Nephron progenitor cell (in vitro differentiated cells): ENCODE results near the gene C5orf47.

Experiments used
- DNase-seq: peaks from one replicate; pipeline ENCODE4 v3.0.0; 2021
- H3K27ac Mint-ChIP-seq: 2 replicates; pipeline ENCODE4 v1.8.0; 2021; ENCODE audit warnings: mild to moderate bottlenecking, moderate library complexity, mixed read lengths
- H3K27me3 Mint-ChIP-seq: 2 replicates; pipeline ENCODE4 v1.8.0; 2021; ENCODE audit warnings: mild to moderate bottlenecking, low read depth, mixed read lengths; ENCODE audit not compliant: poor library complexity
- H3K36me3 Mint-ChIP-seq: 2 replicates; pipeline ENCODE4 v1.8.0; 2021; ENCODE audit warnings: low read depth, mixed read lengths
- H3K4me1 Mint-ChIP-seq: 2 replicates; pipeline ENCODE4 v1.8.0; 2021; ENCODE audit warnings: mixed read lengths
- H3K4me3 Mint-ChIP-seq: 2 replicates; pipeline ENCODE4 v1.8.0; 2021; ENCODE audit warnings: mild to moderate bottlenecking, moderate library complexity, mixed read lengths
- H3K9me3 Mint-ChIP-seq: 2 replicates; pipeline ENCODE4 v1.8.0; 2021; ENCODE audit warnings: mild to moderate bottlenecking, moderate library complexity, mixed read lengths
- TF ChIP-seq, protein P1 (sequence below): fragments of 200-600 bp; sonication (generic); IDR thresholded peaks from 2 replicates; pipeline ENCODE4 v1.5.0; 2021; ENCODE audit warnings: antibody characterized with exemption

Gene C5orf47

DNA sequence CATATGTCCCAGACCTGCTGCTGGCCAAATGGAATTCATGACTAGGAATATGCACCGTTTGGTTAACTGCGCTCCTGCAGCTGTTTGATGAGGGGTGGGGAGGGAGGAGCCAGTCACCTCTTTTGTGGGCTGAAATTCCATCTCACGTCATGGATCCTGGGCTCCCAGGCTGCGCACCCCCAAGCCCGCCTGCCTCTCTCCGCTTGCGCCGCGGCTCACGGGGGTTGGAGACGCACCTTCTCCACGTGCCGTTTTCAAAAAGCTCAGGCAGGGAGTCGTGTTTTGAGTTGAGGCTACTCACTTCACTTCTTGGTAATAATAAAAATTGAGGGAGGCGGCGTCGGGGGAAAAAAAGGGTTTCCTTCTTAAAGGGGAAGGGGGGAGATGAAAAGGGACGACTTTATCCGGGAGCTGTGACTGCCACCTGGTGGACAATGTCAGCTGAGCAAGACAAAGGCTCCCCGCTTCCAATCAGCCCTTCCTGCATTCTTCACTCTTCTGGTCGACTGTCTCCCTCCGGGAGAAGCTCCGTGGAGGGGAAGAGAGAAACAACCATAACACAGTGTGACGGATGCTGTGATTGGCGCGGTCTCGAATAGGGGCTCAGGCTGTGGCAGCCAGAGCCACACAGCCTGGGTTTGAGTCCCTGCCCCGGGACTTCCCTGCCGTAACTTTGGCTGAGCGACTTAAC is 15.9 kb upstream of the C5orf47 start:
- Mint-ChIP-seq H3K4me1 (peaks cover 56% of the 10 kb centered on the region), H3K27ac (no peak overlapping the region), H3K36me3 (no peaks in the 10 kb centered on the region), H3K27me3 (peaks cover 4% of the 10 kb centered on the region), H3K9me3 (peaks cover 19% of the 10 kb centered on the region), H3K4me3 (peak overlapping the region; percentile 85)
- DNase-seq: peak; percentile 87
- TF ChIP-seq, protein P1, sequence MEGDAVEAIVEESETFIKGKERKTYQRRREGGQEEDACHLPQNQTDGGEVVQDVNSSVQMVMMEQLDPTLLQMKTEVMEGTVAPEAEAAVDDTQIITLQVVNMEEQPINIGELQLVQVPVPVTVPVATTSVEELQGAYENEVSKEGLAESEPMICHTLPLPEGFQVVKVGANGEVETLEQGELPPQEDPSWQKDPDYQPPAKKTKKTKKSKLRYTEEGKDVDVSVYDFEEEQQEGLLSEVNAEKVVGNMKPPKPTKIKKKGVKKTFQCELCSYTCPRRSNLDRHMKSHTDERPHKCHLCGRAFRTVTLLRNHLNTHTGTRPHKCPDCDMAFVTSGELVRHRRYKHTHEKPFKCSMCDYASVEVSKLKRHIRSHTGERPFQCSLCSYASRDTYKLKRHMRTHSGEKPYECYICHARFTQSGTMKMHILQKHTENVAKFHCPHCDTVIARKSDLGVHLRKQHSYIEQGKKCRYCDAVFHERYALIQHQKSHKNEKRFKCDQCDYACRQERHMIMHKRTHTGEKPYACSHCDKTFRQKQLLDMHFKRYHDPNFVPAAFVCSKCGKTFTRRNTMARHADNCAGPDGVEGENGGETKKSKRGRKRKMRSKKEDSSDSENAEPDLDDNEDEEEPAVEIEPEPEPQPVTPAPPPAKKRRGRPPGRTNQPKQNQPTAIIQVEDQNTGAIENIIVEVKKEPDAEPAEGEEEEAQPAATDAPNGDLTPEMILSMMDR: peak; percentile 75

DNA sequence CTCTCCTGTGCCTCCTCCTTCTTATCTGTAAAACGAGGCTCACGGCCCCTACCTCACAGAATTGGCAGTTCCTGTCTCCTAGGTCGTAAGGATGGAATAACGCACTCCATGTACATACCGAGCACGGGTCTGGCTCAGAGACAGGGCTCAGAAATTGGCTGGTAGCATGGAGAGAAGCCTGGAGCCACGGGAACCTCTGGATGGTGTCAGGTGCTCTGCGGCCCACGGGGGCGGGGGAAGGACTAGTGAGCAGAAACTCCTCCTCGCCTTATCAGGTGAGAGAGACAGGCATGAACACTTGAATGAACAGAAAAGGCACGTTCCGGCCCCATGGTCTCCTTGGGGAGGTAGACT is 15.4 kb upstream of the C5orf47 start:
- peaks cover 51% of the 10 kb centered on the region for H3K4me1 Mint-ChIP-seq
- H3K36me3 Mint-ChIP-seq: peaks cover 2% of the 10 kb centered on the region
- H3K9me3 Mint-ChIP-seq: peaks cover 23% of the 10 kb centered on the region
- TF ChIP-seq, protein P1: no peak
- peak overlapping the region; percentile 85 for H3K4me3 Mint-ChIP-seq
- peaks cover 4% of the 10 kb centered on the region for H3K27me3 Mint-ChIP-seq
- DNase-seq: no peak
- H3K27ac Mint-ChIP-seq: no peak overlapping the region

DNA sequence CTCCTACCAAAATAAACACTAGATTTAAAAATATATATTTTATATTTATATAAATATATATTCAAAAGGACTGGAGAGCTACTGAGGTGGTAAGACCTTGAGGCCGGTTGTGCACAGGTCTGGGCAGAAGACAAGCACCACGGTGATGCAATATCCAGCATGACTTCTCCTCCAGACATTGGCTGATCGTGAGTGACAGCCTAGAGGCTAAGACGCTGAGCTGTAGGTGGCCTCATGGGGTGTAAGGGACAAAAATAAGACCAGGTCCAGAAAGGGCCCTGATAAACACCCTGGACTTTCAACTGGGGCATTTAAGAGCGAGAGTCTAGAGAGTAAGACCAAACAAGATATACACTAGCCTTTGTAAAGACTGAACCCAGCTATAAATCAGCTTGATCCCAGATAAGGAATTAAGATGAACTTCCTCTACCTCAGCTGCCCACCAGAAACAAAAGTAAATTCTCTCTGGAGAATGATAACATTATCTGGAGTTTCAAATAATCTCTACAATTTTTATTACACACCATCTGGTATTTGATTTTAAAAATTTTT is 14.2 kb upstream of the C5orf47 start:
- H3K4me3 Mint-ChIP-seq: no peak overlapping the region
- TF ChIP-seq, protein P1: no peak
- peaks cover 4% of the 10 kb centered on the region for H3K27me3 Mint-ChIP-seq
- H3K9me3 Mint-ChIP-seq: peaks cover 26% of the 10 kb centered on the region
- peaks cover 39% of the 10 kb centered on the region for H3K4me1 Mint-ChIP-seq
- H3K27ac Mint-ChIP-seq: peak overlapping the region; percentile 52
- no peak for DNase-seq
- peaks cover 5% of the 10 kb centered on the region for H3K36me3 Mint-ChIP-seq

DNA sequence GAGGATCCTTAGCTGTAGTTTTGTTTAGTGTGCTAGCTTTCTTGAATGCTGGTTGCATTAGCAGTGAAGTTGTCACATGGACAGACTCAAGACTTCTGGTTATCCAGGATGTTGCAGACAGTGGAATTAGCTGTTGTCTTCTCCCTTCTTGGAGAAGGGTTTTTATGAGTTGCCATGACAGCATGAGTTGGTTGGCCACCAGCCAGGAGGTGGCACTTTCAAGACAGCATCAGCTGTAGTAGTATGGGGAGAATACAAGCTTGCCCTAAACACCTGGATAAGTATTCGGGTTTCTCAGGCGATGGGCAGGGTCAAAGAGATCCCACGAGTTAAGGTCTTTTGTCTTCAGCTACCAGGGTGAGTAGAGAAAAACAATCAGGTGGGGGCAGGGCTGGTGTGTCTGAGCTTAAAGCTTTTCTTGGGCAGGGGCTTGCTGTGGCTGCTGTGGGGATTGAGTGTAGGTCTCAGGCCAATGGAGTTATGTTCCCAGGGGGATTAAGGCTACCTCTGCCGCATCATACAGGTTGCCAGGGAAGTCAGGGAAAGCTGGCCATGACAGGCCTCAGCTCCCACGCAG is 7.7 kb upstream of the C5orf47 start:
- Mint-ChIP-seq H3K27me3 (peaks cover 3% of the 10 kb centered on the region), H3K9me3 (peaks cover 44% of the 10 kb centered on the region), H3K27ac (no peak overlapping the region), H3K4me3 (no peak overlapping the region), H3K4me1 (peaks cover 13% of the 10 kb centered on the region), H3K36me3 (peaks cover 15% of the 10 kb centered on the region)
- TF ChIP-seq, protein P1: no peak
- DNase-seq: no peak

DNA sequence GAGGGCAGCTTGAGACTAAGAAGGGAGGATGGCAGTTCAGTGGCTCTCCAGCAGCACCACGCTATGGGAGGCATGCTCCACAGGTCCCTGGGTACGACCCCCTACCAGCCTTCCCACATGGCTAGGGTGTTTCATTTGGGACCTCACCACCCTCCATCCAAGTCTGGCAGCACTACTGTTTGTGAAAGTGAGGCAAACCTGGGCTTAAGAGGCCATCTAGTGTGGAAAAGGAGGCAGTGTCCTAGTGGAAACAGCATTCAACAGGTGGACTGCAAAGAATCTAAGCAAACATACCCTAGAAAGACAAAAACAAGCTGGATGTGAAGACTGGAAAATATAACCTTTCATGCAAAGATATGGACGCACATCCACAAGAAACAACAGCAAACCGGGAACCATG is 4.8 kb upstream of the C5orf47 start:
- H3K4me3 Mint-ChIP-seq: no peak overlapping the region
- H3K36me3 Mint-ChIP-seq: peaks cover 10% of the 10 kb centered on the region
- TF ChIP-seq, protein P1: peak; percentile 43
- peaks cover 3% of the 10 kb centered on the region for H3K27me3 Mint-ChIP-seq
- peaks cover 13% of the 10 kb centered on the region for H3K4me1 Mint-ChIP-seq
- no peak overlapping the region for H3K27ac Mint-ChIP-seq
- no peak for DNase-seq
- H3K9me3 Mint-ChIP-seq: peaks cover 20% of the 10 kb centered on the region
